Thoracic aorta (tissue), 2 donors: ENCODE measurements around the gene ZC3H10. TPM values are rescaled to one million over a fixed set of nuclear protein-coding genes. Genes with fewer than 3 reads are reported as not detected.
"Not testable (repeated sequence)": the region's sequence is repeated elsewhere in the genome, so short reads cannot be mapped to it uniquely, and the experiment has no call there.

Experiments
- ATAC-seq: fragments of 150-250 bp; one replicate; pipeline ENCODE4 v1.8.0; 2017; ENCODE audit warnings: low read depth; ENCODE audit not compliant: insufficient number of reproducible peaks, low FRiP score
- DNase-seq: peaks from one replicate; pipeline ENCODE4 v3.0.0-alpha.2; 2020; ENCODE audit warnings: low spot score
- H3K27ac ChIP-seq, 2 donors: fragments of 200-600 bp; sonication (generic); 1 replicate in 1 of 2; 2 replicates in 1 of 2; pipeline ENCODE4 v1.5.1; 2016; ENCODE audit warnings: mild to moderate bottlenecking in 2 of 2, moderate library complexity in 2 of 2
- H3K27me3 ChIP-seq: fragments of 200-600 bp; sonication (generic); replicated peaks from 2 replicates; pipeline ENCODE4 v1.6.0; 2016; ENCODE audit warnings: mild to moderate bottlenecking; ENCODE audit not compliant: insufficient read depth
- H3K36me3 ChIP-seq: fragments of 200-600 bp; sonication (generic); one replicate; pipeline ENCODE4 v1.5.1; 2016
- H3K4me1 ChIP-seq, 2 donors: fragments of 200-600 bp; sonication (generic); 1 replicate in 1 of 2; 2 replicates in 1 of 2; pipeline versions ENCODE4 v1.5.1 to v1.6.0; 2016; ENCODE audit warnings: low read depth in 2 of 2, mild to moderate bottlenecking in 1 of 2; ENCODE audit not compliant: control insufficient read depth in 1 of 2
- H3K4me3 ChIP-seq: fragments of 200-600 bp; sonication (generic); 2 replicates; pipeline ENCODE4 v1.5.1; 2016; ENCODE audit warnings: mild to moderate bottlenecking
- H3K9me3 ChIP-seq: fragments of 200-600 bp; sonication (generic); 2 replicates; pipeline ENCODE4 v1.5.1; 2016
- CTCF ChIP-seq: fragments of 200-600 bp; sonication (generic); IDR thresholded peaks from one replicate; pipeline ENCODE4 v1.5.1; 2019; ENCODE audit warnings: antibody characterized with exemption
- total RNA-seq, 2 donors: library from RNA; depleted of rRNA; stranded (reverse); fragments of >200 nt; gene quantifications; one replicate each; pipeline versions ENCODE4 v1.1.0 to v1.2.3, GENCODE V29; 2016

The ZC3H10 gene
- total RNA-seq, 2 donors from 2014 or later, result 4.1 to 7.1 TPM

GRCh38 chr12:56116267-56117081 lies 1.6 kb upstream of the ZC3H10 start, which contains the start of gene RPL41:
Gene RPL41 (plus strand): TSS chr12:56116633.
- Histone ChIP-seq H3K9me3 (no peaks in the 10 kb centered on the region), H3K36me3 (peaks cover 26% of the 10 kb centered on the region), H3K4me3 (peak within 1 kb of the TSS; percentile 97), H3K4me1 (peaks cover 7 to 27% of the 10 kb centered on the region in 2 donors), H3K27ac (peak within 1 kb of the TSS; percentile 97 to 99), H3K27me3 (no peaks in the 10 kb centered on the region)
- peak; percentile 70 for DNase-seq
- ATAC-seq, result peak; percentile 75
- no peak for TF ChIP-seq CTCF

- ATAC-seq, H3K9me3 ChIP-seq, H3K27me3 ChIP-seq, DNase-seq: not testable (repeated sequence)
- H3K4me3 ChIP-seq, result peak overlapping the region; percentile 97
- H3K36me3 ChIP-seq, result peaks cover 24% of the 10 kb centered on the region
- peaks cover 7 to 27% of the 10 kb centered on the region in 2 donors for H3K4me1 ChIP-seq
- peak overlapping the region; percentile 97 to 99 for H3K27ac ChIP-seq
Observed at GRCh38 chr12:56117082-56117706, 872 bp upstream of the ZC3H10 start.

GRCh38 chr12:56118688-56119357 lies 757 bp downstream of the ZC3H10 start:
- Histone ChIP-seq H3K27me3 (no peaks in the 10 kb centered on the region), H3K4me3 (peak overlapping the region; percentile 97), H3K36me3 (peaks cover 12% of the 10 kb centered on the region), H3K9me3 (no peaks in the 10 kb centered on the region), H3K27ac (peak overlapping the region; percentile 88 to 99), H3K4me1 (peaks cover 7 to 27% of the 10 kb centered on the region in 2 donors)
- ATAC-seq (no peak), DNase-seq (no peak)
- TF ChIP-seq CTCF, result no peak

GRCh38 chr12:56119361-56119796 lies 1.3 kb downstream of the ZC3H10 start:
- ATAC-seq, result peak; percentile 39
- DNase-seq, result peak; percentile 64
- H3K4me3 ChIP-seq, result peak overlapping the region; percentile 97

More at GRCh38 chr12:56119361-56119796, 1.3 kb downstream of the ZC3H10 start:
- Histone ChIP-seq H3K9me3 (no peaks in the 10 kb centered on the region), H3K4me1 (peaks cover 7 to 27% of the 10 kb centered on the region in 2 donors), H3K36me3 (peaks cover 12% of the 10 kb centered on the region), H3K27ac (peak overlapping the region; percentile 88 to 99), H3K27me3 (no peaks in the 10 kb centered on the region)
- peak; percentile 75 for TF ChIP-seq CTCF
